ENCODE results near the gene ACOX2. TPM values are rescaled to one million over a fixed set of nuclear protein-coding genes. Genes with fewer than 3 reads are reported as not detected.

The ACOX2 gene
- total RNA-seq, 4 donors from 2014 or later: 2.6 to 6.6 (median 4.5) TPM

- DNase-seq (ENCODE audit: low spot score in 2 of 2): no peak
- intact Hi-C loops (cut with DNase I; ENCODE audit: low total_unique reads): no loop called here
- no peak for TF ChIP-seq CTCF (IDR thresholded peaks at IDR 0.05)
- no peak for TF ChIP-seq POLR2A (IDR thresholded peaks at IDR 0.05)
- 91 to 94% methylated on average over 1 of the region's 1 CpG for WGBS, 2 donors
- H3K4me3 ChIP-seq (ENCODE audit: low read depth, poor library complexity, severe bottlenecking): no peak overlapping the region
Observed at GRCh38 chr3:58553003-58553402, 16.0 kb upstream of the ACOX2 start.

GRCh38 chr3:58551636-58552180 is 14.7 kb upstream of the ACOX2 start:
- intact Hi-C loops (cut with DNase I; ENCODE audit: low total_unique reads): no loop called here
- 84 to 85% methylated on average over 4 of the region's 4 CpGs for WGBS, 2 donors

GRCh38 chr3:58544541-58544940 is 7.6 kb upstream of the ACOX2 start:
- TF ChIP-seq POLR2A (IDR thresholded peaks at IDR 0.05) (no peak), CTCF (IDR thresholded peaks at IDR 0.05) (no peak)
- intact Hi-C loops (cut with DNase I; ENCODE audit: low total_unique reads): no loop called here

More at GRCh38 chr3:58551636-58552180, 14.7 kb upstream of the ACOX2 start:
- TF ChIP-seq CTCF (IDR thresholded peaks at IDR 0.05) (no peak), POLR2A (IDR thresholded peaks at IDR 0.05) (no peak)
- DNase-seq (ENCODE audit: low spot score in 2 of 2): no peak
- H3K4me3 ChIP-seq (ENCODE audit: low read depth, poor library complexity, severe bottlenecking): no peak overlapping the region

GRCh38 chr3:58540176-58540858 is 3.3 kb upstream of the ACOX2 start:
- peak in 1 of 2 donors; percentile 48 for DNase-seq (ENCODE audit: low spot score in 2 of 2)
- WGBS, 2 donors: 90 to 95% methylated on average over 8 of the region's 8 CpGs
- no peak for TF ChIP-seq POLR2A (IDR thresholded peaks at IDR 0.05)
- no peak for TF ChIP-seq CTCF (IDR thresholded peaks at IDR 0.05)
- H3K4me3 ChIP-seq (ENCODE audit: low read depth, poor library complexity, severe bottlenecking): no peak overlapping the region
- intact Hi-C loops (cut with DNase I; ENCODE audit: low total_unique reads): no loop called here

More at GRCh38 chr3:58544541-58544940, 7.6 kb upstream of the ACOX2 start:
- 75 to 77% methylated on average over 3 of the region's 3 CpGs for WGBS, 2 donors
- DNase-seq (ENCODE audit: low spot score in 2 of 2): no peak
- H3K4me3 ChIP-seq (ENCODE audit: low read depth, poor library complexity, severe bottlenecking): no peak overlapping the region

- TF ChIP-seq CTCF (IDR thresholded peaks at IDR 0.05): no peak
- no peak for TF ChIP-seq POLR2A (IDR thresholded peaks at IDR 0.05)
- whole genome bisulfite sequencing, 2 donors: 86 to 88% methylated on average over 10 of the region's 10 CpGs
- DNase-seq (ENCODE audit: low spot score in 2 of 2): no peak
- no peak overlapping the region for H3K4me3 ChIP-seq (ENCODE audit: low read depth, poor library complexity, severe bottlenecking)
- intact Hi-C loops (cut with DNase I; ENCODE audit: low total_unique reads): loop anchor here (10.0 kb wide), 1 partner anchor 215 kb away; no protein-coding TSS in a partner anchor
Observed at GRCh38 chr3:58539626-58540025, 2.6 kb upstream of the ACOX2 start.

All from lower leg skin (tissue), 4 donors.